Kidney (tissue), 14 donors: ENCODE data around the gene TAF1. TPM values are rescaled to one million over a fixed set of nuclear protein-coding genes. Genes with fewer than 3 reads are reported as not detected.
"Not testable (repeated sequence)": the region's sequence is repeated elsewhere in the genome, so short reads cannot be mapped to it uniquely, and the experiment has no call there.

Experiments used
- DNase-seq, 5 donors: peaks; one replicate each; pipeline ENCODE4 v3.0.0-alpha.2; 2013 to 2020
- FAIRE-seq: peaks from 2 replicates; lab custom pipeline; 2012; peaks lifted over from hg19 to GRCh38; lab: Jason Lieb, UNC
- H3K27ac ChIP-seq, 2 donors: one replicate each; pipeline ENCODE4 v1.7.0; 2013; ENCODE audit warnings: low read depth in 2 of 2, low read length in 2 of 2, inconsistent platforms in 1 of 2
- H3K27me3 ChIP-seq: one replicate; pipeline ENCODE4 v1.7.1; 2013; ENCODE audit warnings: low read length, inconsistent platforms; ENCODE audit not compliant: control insufficient read depth, insufficient read depth
- H3K36me3 ChIP-seq, 3 donors: one replicate each; pipeline versions ENCODE4 v1.7.0 to v1.7.1; 2013; ENCODE audit warnings: low read length in 3 of 3, control low read depth in 1 of 3, inconsistent platforms in 1 of 3; ENCODE audit not compliant: insufficient read depth in 3 of 3, control insufficient read depth in 2 of 3
- H3K4me1 ChIP-seq, 3 donors: one replicate each; pipeline versions ENCODE4 v1.7.0 to v1.7.1; 2013; ENCODE audit warnings: low read length in 3 of 3, inconsistent platforms in 1 of 3, low read depth in 1 of 3; ENCODE audit not compliant: control insufficient read depth in 2 of 3, insufficient read depth in 2 of 3
- H3K4me3 ChIP-seq, 3 donors: one replicate each; pipeline versions ENCODE4 v1.7.0 to v1.8.1; 2013; ENCODE audit warnings: low read length in 3 of 3, control low read depth in 1 of 3, inconsistent platforms in 1 of 3
- H3K9ac ChIP-seq, 3 donors: one replicate each; pipeline versions ENCODE4 v1.7.0 to v1.7.1; 2013; ENCODE audit warnings: low read length in 3 of 3, control low read depth in 1 of 3, inconsistent platforms in 1 of 3
- H3K9me3 ChIP-seq, 3 donors: one replicate each; pipeline versions ENCODE4 v1.7.0 to v1.7.1; 2013; ENCODE audit warnings: low read length in 3 of 3, control low read depth in 1 of 3, inconsistent platforms in 1 of 3; ENCODE audit not compliant: control insufficient read depth in 2 of 3, insufficient read depth in 1 of 3
- intact Hi-C: fragments of 100-400 bp; cut with DNase I; formaldehyde crosslinking; loops from one replicate; pipeline ENCODE4 v1.11.1; 2022
- polyA plus RNA-seq: library from polyadenylated mRNA; stranded (reverse); fragments of 350-450 nt; fragmentation: Illumina TruSeq; extraction: RNeasy Lipid Tissue Mini Kit (QIAGEN cat#74804); gene quantifications from one replicate; pipeline ENCODE4 v1.2.3, GENCODE V29; 2014; ENCODE audit warnings: low read depth, low replicate concordance; ENCODE audit not compliant: insufficient read depth
- total RNA-seq: library from RNA; stranded (reverse); fragmentation: NEBNext Ultra II Directional; extraction: Animal tissue kit (Norgen Biotek cat#: 25700); gene quantifications from one replicate; pipeline ENCODE4 v1.2.1, GENCODE V29; 2021
- TF ChIP-seq, protein P1 (sequence below): IDR thresholded peaks from 3 replicates; pipeline ENCODE4 v1.5.1; 2012; ENCODE audit warnings: mild to moderate bottlenecking, moderate library complexity, borderline replicate concordance; ENCODE audit not compliant: insufficient read depth; ENCODE audit errors: extremely low read depth
- donor health status: control.
- donor health status: control.
- donor health status: control.
- donor health status: control.
- donor health status: control.
- donor health status: DM: yes; HTN: yes; CAD: no.
- donor health status: Normal renal cell carcinoma (clear cell type).

The TAF1 gene
- total and polyA plus RNA-seq, 2 donors from 2014 or later = 4.0 to 45.0 TPM

DNA sequence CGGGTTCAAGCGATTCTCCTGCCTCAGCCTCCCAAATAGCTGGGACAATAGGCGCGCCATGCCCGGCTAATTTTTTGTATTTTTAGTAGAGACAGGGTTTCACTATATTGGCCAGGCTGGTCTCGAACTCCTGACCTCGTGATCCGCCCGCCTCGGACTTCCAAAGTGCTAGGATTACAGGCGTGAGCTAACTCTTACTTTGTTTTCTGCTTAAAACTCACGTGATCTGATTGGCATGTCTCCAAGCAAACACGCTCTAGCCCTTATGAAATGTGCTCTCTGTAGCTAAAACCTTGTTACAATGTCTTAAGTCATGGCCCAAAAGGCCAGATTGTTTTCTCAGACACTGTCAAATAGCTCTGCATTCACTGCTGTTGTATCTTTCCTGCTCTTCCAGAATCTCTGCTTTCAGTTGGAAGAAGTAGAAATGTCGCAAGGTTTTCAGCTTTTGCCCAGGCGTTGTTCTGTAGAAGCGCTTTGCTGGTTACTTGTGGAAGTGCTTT is 127.0 kb downstream of the TAF1 start:
- Histone ChIP-seq H3K27ac (no peak overlapping the region), H3K4me3 (peak overlapping the region in 1 of 3 donors; percentile 58), H3K36me3 (no peaks in the 10 kb centered on the region), H3K27me3 (no peaks in the 10 kb centered on the region), H3K4me1 (peaks cover 0 to 3% (median 0%) of the 10 kb centered on the region in 3 donors), H3K9ac (peak overlapping the region in 1 of 3 donors; percentile 1), H3K9me3 (no peaks in the 10 kb centered on the region)
- FAIRE-seq = no peak
- intact Hi-C loops = no loop called here
- peak in 1 of 5 donors; percentile 36 for DNase-seq
- TF ChIP-seq, protein P1, sequence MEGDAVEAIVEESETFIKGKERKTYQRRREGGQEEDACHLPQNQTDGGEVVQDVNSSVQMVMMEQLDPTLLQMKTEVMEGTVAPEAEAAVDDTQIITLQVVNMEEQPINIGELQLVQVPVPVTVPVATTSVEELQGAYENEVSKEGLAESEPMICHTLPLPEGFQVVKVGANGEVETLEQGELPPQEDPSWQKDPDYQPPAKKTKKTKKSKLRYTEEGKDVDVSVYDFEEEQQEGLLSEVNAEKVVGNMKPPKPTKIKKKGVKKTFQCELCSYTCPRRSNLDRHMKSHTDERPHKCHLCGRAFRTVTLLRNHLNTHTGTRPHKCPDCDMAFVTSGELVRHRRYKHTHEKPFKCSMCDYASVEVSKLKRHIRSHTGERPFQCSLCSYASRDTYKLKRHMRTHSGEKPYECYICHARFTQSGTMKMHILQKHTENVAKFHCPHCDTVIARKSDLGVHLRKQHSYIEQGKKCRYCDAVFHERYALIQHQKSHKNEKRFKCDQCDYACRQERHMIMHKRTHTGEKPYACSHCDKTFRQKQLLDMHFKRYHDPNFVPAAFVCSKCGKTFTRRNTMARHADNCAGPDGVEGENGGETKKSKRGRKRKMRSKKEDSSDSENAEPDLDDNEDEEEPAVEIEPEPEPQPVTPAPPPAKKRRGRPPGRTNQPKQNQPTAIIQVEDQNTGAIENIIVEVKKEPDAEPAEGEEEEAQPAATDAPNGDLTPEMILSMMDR = no peak

DNA sequence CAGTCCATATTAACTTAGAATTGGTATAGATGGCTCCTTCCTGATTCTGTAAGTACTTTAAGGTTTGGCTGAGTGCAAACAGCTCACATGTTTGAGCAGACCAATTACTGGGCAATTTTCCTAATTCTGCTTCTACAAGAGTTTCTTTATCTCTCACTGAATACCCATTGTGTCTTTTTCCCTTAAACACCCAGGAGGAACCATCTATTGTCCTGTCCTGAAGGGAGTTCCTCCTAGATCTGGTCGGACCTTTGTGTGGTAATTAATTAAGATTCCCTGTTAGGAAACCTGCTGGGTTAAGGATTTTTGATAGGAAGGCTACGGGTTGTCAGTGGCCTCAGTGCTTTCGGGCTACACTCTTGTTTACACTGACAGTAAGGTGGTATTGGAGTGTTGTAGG is 129.8 kb downstream of the TAF1 start:
- H3K4me1 ChIP-seq, FAIRE-seq, H3K9ac ChIP-seq, H3K4me3 ChIP-seq, H3K27me3 ChIP-seq, H3K36me3 ChIP-seq, DNase-seq, H3K9me3 ChIP-seq, H3K27ac ChIP-seq, intact Hi-C loops: not testable (repeated sequence)

DNA sequence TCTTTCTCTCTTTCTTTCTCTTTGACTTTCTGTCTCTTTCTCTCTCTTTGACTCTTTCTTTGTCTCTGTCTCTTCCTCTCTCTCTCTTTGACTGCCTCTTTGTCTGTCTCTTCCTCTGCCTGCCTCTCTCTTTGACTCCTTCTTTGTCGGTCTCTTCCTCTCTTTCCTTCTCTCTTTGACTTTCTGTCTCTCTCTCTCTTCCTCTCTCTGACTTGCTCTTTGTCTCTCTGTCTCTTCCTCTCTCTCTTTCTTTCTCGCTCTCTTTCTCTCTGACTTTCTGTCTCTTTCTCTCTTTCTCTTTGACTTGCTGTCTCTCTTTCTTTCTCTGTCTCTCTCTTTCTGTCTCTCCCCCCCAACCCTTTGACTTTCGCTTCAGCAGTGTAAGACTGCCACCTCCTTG is 130.3 kb downstream of the TAF1 start:
- Histone ChIP-seq H3K4me1 (peaks cover 0 to 3% (median 0%) of the 10 kb centered on the region in 3 donors), H3K27ac (no peak overlapping the region), H3K9me3 (no peaks in the 10 kb centered on the region), H3K27me3 (no peaks in the 10 kb centered on the region), H3K9ac (no peak overlapping the region), H3K4me3 (no peak overlapping the region), H3K36me3 (no peaks in the 10 kb centered on the region)
- no peak for DNase-seq
- no peak for FAIRE-seq
- TF ChIP-seq, protein P1 = no peak
- intact Hi-C loops = no loop called here

DNA sequence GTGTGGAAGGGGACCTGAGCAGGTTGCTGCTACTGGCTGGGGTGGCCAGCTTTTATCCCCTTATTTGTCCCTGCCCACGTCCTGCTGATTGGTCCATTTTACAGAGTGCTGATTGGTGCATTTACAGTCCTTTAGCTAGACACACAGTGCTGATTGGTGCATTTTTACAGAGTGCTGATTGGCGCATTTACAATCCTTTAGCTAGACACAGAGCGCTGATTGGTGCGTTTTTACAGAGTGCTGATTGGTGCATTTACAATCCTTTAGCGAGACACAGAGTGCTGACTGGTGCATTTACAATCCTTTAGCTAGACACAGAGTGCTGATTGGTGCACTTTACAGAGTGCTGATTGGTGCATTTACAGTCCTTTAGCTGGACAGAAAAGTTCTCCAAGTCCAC is 135.9 kb downstream of the TAF1 start:
- H3K27me3 ChIP-seq, intact Hi-C loops, H3K4me1 ChIP-seq: not testable (repeated sequence)

More for the DNA sequence above, 135.9 kb downstream of the TAF1 start:
- not testable (repeated sequence) for H3K4me3 ChIP-seq, H3K27ac ChIP-seq, FAIRE-seq, H3K9me3 ChIP-seq, H3K9ac ChIP-seq, DNase-seq, H3K36me3 ChIP-seq
